GM19324 (cell line): ENCODE results near the gene VTCN1.
"Not testable (repeated sequence)": the region's sequence is repeated elsewhere in the genome, so short reads cannot be mapped to it uniquely, and the experiment has no call there.

Experiments
- ATAC-seq: cut with Tn5 transposase; IDR thresholded peaks from one replicate; pipeline ENCODE4 v1.9.1; 2021; ENCODE audit warnings: mild to moderate bottlenecking, moderate library complexity; ENCODE audit not compliant: unreplicated experiment, low FRiP score

VTCN1 gene

GRCh38 chr1:117210831-117211261, at the start of gene VTCN1:
Gene VTCN1, minus strand, starts transcription at chr1:117210927. Its CDS starts 72 bp downstream, at chr1:117210855.
- no peak for ATAC-seq

GRCh38 chr1:117258791-117259190, 48.1 kb upstream of the VTCN1 start:
- ATAC-seq, result no peak

GRCh38 chr1:117258075-117258474, 47.3 kb upstream of the VTCN1 start:
- ATAC-seq, result not testable (repeated sequence)

GRCh38 chr1:117257291-117257690, 46.6 kb upstream of the VTCN1 start:
- ATAC-seq, result no peak

- ATAC-seq, result no peak
Observed at GRCh38 chr1:117250061-117250606, 39.4 kb upstream of the VTCN1 start.

- no peak for ATAC-seq
Observed at GRCh38 chr1:117244971-117245370, 34.2 kb upstream of the VTCN1 start.

GRCh38 chr1:117244306-117244705, 33.6 kb upstream of the VTCN1 start:
- ATAC-seq, result no peak

- no peak for ATAC-seq
Observed at GRCh38 chr1:117241512-117241911, 30.8 kb upstream of the VTCN1 start.

GRCh38 chr1:117240547-117240946, 29.8 kb upstream of the VTCN1 start:
- no peak for ATAC-seq

- ATAC-seq, result no peak
Observed at GRCh38 chr1:117239467-117239866, 28.7 kb upstream of the VTCN1 start.

GRCh38 chr1:117237726-117238381, 27.1 kb upstream of the VTCN1 start:
- ATAC-seq, result no peak

- ATAC-seq, result no peak
Observed at GRCh38 chr1:117235863-117236465, 25.2 kb upstream of the VTCN1 start.

GRCh38 chr1:117232531-117232930, 21.8 kb upstream of the VTCN1 start:
- no peak for ATAC-seq

- ATAC-seq, result no peak
Observed at GRCh38 chr1:117231748-117232373, 21.1 kb upstream of the VTCN1 start.

GRCh38 chr1:117231312-117231711, 20.6 kb upstream of the VTCN1 start:
- no peak for ATAC-seq

- no peak for ATAC-seq
Observed at GRCh38 chr1:117229217-117229616, 18.5 kb upstream of the VTCN1 start.

GRCh38 chr1:117225931-117226330, 15.2 kb upstream of the VTCN1 start:
- ATAC-seq, result no peak

- ATAC-seq, result no peak
Observed at GRCh38 chr1:117216718-117217117, 6.0 kb upstream of the VTCN1 start.

- ATAC-seq, result no peak
Observed at GRCh38 chr1:117215733-117216462, 5.2 kb upstream of the VTCN1 start.

GRCh38 chr1:117215019-117215418, 4.3 kb upstream of the VTCN1 start:
- no peak for ATAC-seq

GRCh38 chr1:117213046-117213445, 2.3 kb upstream of the VTCN1 start:
- no peak for ATAC-seq
